Measurements from ENCODE around the gene EGFLAM.
A peak's percentile ranks its signal among the peaks of the same experiment; 100 is the strongest.

EGFLAM gene

GRCh38 chr5:38258319-38259061, at the start of gene EGFLAM:
Gene EGFLAM (plus strand): TSS chr5:38258559. CDS start chr5:38258755, 196 bp downstream.
- no peak for DNase-seq

DNA sequence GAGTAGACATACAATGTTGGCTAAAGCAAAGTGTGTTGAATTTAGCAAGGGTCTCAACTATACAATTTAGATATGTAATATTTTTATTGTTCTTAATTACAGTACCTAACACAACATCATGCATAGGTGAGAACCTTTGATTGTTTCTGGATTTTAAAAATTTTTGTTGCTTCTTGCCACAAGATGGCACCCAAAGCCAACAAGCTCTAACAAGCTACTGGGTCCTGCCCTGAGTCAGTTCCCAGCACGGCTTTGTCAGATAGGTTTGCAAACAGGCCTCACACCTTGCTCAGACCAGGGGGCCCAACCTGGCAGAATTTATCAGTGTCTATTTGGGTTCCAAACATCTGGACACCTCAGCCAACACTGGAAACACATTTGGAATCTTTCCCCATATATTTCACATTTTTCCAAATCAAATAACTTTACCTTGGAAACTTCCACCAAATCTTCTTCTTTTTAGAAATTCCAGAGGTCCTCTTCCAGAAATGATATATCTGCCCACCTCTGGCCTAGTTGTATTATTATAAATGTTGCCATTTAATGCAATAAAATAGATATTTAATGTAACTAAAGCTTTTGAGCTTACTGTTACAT, 49.5 kb upstream of the EGFLAM start:
- peak; percentile 17 for DNase-seq

GRCh38 chr5:38210676-38211353, 47.5 kb upstream of the EGFLAM start:
- no peak for DNase-seq

GRCh38 chr5:38211354-38211710, 47.0 kb upstream of the EGFLAM start:
- no peak for DNase-seq

DNA sequence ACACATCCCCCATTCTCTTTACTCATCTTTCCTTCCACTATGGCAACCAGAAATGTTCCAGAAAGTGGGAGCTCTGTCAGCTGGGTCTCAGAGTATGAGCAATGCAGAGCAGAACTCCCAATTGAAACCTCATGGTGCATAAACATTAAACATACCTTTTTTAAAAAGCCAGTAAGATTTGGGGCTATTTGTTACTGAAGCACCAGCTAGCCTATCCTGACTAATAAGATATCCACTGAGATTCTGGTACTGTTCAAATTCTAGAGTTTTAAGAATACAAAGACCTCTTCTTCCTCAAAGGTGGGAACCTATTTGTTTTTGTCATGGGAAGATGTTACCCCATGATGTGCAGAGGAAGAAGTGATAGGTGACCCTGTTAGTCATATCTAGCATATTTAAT, 46.1 kb upstream of the EGFLAM start:
- no peak for DNase-seq

DNA sequence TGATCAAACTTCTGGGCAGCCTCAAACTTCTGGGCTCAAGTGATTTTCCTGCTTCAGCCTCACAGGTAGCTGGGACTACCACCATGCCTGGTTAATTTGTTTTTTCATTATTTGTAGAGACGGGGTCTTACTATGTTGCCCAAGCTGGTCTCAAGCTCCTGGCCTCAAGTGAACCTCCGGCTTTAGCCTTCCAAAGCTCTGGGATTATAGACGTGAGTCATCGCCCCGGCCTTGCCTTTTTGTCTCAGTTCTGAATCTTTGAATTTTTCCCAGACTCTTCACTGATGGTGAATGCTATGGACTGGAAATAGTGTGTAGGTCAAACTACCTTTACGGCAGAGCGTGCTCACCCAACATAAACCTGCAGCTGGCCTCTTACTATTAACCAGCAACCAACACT, 32.3 kb upstream of the EGFLAM start:
- DNase-seq: no peak

DNA sequence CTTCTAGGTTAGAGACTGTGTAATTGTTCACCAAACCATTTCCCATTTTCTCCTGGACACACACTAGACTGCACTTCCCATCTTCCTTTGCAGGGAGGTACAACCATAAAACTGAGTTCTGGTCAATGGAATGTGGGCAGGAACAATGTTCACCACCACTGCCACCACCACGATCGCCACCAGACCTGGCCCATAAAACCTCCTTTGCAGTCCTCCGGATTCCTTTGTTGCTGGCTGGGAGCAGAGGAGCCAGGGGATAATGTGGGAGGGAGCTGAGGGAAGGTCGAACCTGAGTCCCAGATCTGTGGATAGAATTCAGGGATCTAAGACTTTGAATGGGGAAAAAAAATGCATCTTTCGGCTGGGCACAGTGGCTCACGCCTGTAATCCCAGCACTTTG, 29.4 kb upstream of the EGFLAM start:
- no peak for DNase-seq

DNA sequence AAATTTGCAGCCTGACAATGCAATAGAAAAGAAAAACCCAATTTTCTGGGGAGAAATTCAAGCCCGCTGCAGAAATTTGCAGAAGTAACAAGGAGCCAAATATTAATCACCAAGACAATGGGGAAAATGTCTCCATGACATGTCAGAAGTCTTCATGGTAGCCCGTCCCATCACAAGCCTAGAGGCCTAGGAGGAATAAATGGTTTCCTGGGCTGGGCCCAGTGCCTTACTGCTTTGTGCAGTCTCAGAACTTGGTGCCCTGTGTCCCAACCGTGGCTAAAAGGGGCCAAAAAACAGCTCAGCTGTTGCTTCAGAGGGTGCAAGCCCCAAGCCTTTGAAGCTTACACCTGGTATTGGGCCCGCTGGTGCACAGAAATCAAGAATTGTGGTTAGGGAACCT, 23.6 kb upstream of the EGFLAM start:
- DNase-seq: no peak

- no peak for DNase-seq
Observed at GRCh38 chr5:38237681-38238080, 20.7 kb upstream of the EGFLAM start.

- DNase-seq: no peak
Observed at GRCh38 chr5:38240212-38240611, 18.1 kb upstream of the EGFLAM start.

DNA sequence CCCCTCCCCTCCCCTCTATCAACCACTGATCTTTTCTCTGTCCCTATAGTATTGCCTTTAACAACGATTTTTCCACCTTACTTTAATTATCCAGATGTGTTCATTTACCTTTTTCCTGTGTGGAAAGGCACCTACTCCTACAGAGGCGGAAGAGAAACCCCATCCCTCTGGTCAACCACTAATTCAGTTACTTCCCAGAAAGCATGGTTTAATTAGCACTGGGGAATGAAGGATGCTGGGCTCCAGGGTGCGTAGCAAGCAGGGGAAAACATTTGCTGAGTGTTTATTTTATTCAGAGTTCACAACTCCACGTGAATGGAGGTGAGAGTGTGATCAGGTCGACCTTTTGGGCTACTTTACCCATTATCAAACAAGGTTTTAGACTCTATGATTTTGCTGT, 16.7 kb upstream of the EGFLAM start:
- no peak for DNase-seq

- no peak for DNase-seq
Observed at GRCh38 chr5:38245307-38245706, 13.1 kb upstream of the EGFLAM start.

DNA sequence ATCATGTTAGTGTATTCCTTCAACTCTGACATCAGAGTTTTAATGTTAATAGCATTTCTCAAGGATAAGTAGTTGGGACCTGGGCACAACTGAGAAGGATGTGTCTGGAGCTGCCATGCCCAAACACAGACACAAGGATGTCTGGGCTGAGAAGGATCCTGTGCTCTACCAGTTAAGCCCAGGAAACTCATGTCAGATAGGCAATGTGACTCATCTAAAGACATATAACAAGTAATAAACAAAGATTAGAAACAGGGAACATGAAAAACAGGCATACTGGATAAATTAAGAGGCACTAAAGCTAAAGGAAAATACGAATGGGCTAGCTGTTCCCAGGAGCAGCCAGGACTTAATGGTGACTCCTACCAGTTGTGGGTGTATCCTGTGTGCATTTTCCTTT, 9.1 kb upstream of the EGFLAM start:
- no peak for DNase-seq

DNA sequence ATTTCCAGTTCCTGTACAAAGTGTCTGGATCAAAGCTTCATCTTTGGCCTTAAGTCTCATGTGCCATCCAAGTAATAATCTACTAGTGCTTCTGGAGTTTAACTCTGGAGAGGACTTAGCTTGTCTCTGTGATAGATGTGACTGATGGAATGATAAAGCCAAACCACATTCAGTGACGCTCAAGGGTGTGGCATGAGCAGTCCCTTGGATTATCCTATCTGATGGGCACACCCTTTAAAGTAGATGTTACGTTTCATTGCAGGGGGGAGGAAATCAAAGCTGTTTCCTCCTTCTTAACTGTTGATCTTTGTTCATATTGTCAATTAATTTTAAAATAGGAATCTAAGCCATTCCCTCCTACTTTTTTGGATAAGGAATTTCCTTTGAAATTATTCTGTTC, 8.5 kb upstream of the EGFLAM start:
- DNase-seq: no peak

DNA sequence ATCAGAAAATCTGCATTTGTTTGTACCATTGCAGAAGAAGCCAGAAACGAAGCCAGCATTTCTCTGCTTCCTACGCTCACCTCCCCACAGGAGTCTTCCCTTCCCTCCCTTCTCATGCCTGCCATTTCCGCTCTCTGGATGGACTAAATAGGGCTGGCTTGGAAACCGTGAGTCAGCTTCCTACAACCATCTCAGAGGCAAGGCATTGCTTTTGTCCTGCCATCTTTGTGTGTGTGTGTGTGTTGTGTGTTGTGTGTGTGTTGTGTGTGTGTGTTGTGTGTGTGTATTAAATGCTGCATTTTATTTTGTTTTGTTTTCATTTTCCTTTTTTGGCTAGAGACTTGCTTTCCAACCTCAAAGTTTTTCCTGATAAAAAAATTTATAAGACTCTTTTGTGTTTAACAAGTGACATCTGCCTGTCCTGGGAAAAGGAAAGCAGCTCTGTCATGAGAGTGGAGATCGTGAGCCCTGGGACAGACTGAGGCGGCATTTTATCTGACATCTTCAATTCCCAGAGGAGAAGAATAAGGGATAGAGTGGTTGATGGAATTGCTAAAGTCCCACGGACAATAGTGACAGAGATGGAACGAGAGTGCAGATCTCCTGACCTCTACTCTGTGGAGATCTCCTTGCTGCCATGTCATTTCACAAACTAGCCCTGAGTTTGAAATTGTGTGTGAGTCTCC, 7.5 kb upstream of the EGFLAM start:
- DNase-seq: no peak

DNA sequence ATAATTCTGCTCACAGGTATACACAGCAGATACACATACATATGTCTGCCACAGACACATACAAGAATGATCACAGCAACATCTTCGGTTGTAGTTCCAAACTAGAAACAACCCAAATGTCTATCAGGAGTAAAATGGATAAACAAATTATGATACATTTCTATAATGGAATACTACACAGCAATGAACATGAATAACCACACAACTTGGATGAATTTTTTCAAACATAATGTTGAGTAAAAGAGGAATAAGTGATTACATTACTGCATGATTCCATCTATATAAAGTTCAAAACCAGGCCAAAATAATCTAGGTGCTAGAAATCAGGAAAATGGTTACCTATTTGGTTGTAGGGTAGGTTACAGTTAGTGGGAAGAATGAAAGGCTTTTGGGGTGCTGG, 4.6 kb upstream of the EGFLAM start:
- DNase-seq: no peak

DNA sequence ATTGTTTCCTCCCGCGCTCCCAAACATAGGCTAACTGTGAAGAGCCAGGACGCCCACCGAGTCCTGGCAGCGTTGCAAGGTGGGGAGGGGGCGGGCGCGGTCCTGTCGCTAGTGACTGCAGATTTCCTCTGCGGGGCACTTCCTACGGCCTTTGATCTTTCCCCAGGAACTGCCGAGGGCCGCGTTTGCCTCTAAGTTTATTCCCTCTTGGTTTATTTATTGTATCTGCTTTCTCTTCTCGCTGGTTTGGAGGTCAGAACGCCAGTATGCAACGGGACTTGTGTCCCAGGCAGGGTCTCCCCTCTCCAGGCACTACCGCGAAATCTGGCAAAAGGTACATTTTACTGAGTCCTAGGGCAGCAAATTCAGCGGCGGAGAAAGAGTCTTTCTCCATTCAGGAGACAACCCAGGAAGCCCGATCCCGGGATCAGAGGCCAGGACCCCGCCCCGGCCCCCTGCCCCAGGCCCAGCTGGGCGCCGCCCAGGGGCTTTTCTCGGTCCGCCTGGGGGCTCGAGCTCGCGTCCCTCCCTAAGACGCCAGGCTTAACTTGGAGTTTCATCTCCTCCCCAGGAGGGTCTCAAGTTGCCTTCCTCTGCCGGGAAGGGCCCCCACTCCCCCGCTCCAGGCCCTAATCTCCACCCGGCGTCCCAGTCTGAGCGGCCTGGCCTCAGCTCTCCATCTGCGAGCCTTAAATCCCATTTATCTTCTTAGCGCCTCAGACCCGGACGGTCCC, 884 bp upstream of the EGFLAM start:
- no peak for DNase-seq

GRCh38 chr5:38258042-38258318, 379 bp upstream of the EGFLAM start:
- DNase-seq: no peak

DNA sequence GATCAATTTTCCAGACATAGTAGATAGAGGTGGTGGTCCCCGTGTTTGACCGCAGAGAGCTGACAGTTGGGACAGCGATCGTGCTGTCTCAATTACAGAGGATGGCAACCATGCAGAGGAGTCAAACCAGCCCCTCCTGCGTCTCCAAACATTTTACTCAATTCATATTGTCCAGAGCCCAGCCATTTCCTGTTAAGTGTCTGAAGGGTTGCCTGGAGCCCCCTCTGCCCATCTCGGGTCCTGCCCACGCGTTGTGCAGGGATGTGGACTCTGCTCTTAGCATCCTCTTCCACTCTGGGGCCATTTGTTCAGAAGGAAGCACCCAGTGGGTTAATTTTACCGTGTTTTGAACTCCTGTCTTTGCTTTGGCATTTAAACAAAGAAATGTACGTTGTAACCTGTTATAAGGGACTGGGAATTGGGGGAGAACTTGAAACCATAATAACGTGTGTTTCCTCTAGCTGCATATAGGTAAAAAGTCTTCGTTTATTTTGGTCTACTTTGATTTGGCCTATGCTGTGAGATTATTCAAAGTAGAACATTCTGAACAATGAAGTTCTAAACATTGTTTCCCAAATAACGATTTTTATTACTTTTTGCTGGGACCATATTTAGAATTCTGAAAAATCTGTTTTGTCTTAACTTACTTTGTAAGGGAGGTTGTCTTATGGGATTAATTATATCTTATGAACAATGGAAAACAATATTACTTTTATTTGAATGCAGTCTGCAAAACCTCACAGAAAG, 876 bp downstream of the EGFLAM start:
- no peak for DNase-seq

DNA sequence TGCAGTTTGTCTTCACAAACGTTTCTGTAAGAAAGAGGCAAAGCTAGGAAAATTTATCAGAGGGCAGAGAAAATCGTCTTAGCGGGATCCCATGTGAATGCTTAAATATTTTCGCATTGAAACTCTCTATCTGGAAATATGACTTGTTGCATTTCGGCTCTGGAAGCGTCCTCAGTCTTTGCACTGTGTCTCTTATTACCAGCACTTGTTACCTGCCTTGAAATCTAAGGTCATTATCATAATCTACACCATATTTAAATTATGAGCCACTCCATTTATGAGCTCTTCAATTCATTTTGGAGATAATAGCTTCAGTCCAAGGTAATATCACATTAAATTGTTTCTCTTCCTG, 1.4 kb downstream of the EGFLAM start:
- DNase-seq: no peak

DNA sequence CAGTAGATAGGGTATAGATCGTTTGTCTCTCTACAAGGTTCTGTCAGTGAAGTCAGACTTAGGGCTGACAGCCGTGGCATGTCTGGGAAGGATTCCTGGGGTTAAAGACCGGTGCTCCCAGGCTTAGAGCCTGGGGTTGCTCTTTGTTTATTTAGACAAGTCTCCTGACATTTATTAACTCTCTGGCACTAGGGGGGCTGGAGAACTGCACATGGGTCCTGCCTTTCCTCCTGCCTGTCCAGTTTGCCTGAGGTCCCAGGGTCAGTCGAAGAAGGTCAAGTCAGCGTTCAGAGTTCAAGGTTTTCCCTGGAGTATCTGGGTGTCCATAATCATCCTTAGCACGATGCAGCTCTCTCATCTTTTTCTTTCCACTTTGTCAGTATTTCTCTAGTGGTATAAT, 5.6 kb downstream of the EGFLAM start:
- DNase-seq: no peak

DNA sequence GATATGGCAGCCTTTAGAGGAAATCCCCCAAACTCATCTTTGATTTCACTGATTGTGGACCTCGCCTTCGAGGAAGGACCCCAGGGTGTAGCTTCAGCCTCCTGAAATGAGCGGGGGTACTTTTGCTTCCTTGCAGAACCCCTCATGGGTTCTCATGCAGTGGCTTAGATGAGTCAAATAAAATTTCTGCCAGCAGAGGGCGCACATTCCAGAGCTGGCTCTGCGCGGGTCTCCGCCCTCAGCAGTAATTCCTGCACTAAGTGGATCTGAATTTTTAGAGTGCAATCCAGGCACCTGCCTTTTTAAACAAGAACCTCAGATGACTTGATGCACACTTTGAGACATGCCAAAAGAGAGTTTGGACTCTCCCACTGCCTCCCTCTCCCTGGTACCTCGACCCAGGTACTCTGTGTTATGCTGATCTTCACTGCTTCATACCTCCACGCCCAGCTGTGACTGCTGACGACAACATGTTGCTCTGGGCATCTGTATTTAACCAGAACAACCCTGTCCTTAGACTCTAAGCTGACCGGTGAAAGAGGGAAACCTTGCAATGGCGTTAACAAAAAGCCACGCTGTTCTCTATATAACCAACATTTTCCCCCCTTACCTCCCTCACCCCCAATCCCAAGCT, 7.3 kb downstream of the EGFLAM start:
- DNase-seq: peak; percentile 24
